IPS-NIHi7 (cell line): ENCODE results near the gene SIGLEC14.

Experiments
- DNase-seq: peaks from one replicate; pipeline ENCODE4 v3.0.0; 2012; ENCODE audit warnings: mixed read lengths; ENCODE audit errors: extremely low spot score

The SIGLEC14 gene

GRCh38 chr19:51615991-51616390 is 30.6 kb downstream of the SIGLEC14 start:
- no peak for DNase-seq

DNA sequence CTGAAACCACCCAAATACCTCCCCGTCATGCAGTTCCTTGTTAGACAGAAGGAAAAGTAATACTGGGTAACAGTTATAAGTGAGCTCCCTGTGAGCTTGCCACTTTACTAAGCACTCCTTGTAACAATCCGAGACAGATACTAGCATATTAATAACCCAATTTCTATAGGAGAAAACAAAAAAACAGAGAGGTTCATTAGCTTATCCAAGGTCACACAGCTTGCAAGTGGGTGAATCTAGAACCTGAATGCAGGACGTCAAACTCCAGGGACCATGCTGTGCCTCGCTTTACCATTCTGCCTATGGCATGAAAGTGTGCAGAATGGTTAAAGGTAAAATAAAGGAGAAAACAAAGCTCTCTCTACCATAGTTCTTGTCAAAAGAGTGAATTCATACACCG is 31.8 kb downstream of the SIGLEC14 start:
- no peak for DNase-seq

DNA sequence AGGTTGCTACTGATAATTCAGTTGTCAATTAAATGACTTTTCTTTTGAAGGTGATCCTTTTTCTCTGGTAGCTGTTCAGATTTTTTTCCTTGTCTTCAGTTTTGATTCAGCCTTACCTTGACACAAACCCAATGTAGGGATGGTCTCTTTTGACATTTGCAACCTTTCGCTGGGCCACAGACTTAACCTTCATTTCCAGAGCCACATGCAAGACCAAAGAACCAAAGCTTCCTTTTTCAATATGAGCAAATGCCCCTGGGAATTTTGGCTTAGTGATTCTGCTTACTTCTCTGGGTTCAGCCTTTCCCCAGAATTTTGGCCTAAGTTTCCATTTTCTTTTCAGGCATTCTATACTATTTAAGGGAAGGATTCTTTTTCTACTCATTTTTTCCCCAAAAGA is 36.0 kb downstream of the SIGLEC14 start:
- no peak for DNase-seq

GRCh38 chr19:51607920-51608562 is 38.6 kb downstream of the SIGLEC14 start:
- DNase-seq: peak; percentile 93

GRCh38 chr19:51607077-51607476 is 39.5 kb downstream of the SIGLEC14 start:
- no peak for DNase-seq

DNA sequence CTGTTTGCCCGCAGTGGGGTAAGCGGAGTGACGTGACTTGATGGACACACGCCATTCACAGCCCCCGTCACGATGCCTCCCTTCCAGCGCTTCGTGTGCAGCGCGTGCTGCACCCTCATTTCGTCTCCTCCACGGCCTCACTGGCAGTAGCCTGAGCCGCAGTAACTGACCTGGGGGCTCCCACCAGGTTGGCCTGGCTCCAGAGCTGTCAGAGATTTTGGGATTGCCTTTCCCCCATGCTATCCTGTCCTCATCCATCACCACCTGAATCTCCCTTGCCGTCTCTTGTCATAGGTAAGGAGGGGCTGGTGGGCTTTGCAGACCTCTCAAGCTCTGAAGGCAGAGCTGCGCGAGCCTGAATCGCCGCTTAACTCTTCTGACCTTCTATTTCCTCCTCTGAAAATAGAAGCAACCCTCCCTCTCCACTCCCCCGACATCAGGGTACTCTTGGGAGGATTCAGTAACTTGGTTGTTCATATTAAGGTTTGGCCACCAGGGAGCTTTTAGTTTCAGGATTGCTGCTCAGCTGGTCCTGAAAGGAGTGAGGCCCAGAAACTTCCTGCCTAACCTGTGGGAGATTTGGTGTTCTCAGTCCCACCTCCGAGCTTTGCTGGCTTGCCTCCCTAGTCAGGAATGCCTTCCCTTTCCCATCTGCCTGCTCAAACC is 44.3 kb downstream of the SIGLEC14 start:
- no peak for DNase-seq

DNA sequence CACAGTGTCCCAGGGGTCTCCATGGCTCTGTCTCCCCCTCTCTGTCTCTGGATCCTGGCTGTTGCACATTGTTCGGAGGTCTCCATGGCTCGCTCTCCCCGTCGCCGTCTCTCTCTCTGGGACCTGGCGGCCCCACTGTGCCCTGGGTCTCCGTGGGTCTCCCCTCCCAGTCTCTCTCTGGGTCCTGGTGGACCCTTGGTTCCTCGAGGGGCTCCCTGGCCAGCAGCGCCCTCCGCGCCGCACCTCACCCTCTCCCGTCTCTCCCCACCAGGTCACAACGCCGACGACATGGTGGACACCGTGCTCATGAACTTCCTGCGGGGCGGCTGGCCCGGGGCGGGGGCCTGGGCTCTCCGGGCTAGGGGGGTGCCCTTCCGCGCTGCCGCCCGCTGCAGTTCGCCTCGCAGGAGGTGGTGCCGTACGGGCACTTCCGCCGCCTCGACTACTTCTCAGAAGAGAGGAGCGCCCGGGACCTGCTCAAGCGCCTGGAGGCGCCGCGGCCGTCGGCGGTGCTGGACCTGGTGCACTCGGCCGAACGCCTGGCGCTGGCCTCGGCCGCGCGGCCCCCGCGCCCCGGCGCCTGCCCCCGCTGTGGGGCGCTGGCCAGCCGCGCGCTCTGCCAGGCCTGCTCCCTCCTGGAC is 45.6 kb downstream of the SIGLEC14 start:
- DNase-seq: no peak

DNA sequence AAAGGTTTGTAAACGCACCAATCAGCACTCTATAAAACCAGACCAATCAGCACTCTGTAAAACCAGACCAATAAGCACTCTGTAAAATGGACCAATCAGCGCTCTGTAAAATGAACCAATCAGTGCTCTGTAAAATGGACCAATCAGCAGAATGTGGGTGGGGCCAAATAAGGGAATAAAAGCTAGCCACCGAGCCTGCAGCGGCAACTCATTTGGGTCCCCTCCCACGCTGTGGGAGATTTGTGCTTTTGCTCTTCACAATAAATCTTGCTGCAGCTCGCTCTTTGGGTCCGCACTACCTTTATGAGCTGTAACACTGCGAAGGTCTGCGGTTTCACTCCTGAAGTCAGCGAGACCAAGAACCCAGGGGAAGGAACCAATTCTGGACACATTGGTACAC is 47.5 kb downstream of the SIGLEC14 start:
- no peak for DNase-seq

DNA sequence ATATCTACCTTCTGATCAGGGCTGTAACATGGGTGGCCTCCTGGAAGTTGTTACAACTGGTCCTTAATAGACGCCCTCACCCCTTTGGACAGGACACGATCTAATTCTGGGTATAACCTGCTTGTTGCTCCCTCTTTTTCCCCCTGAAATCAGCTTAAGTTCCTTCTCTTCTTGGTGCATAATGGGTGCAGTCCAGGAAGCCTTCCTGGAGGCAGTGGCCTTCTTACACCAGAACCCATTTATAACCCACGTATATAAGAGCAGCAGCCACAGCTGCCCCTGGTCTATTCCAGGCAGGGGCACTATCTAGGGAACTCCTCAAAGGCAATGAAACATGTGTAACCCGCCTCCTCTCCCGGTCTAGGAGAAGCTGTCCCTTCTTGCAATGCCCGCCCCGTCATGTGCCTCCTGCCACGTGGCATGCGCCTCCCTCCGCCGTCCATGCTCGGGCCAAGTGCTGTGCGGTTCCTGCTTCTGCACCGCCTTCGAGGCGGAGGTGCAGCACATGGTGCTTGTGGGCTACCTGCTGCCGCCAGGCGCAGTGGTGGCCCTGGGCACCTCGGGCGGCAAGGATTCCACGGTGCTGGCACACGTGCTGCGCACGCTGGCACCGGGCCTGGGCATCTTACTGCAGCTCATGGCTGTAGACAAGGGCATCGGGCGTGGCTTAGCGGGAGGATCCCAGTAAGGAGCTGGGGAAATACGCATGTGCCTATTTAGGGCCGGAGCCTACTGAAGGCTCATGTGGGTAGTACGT is 48.3 kb downstream of the SIGLEC14 start:
- no peak for DNase-seq

- no peak for DNase-seq
Measured at GRCh38 chr19:51595190-51596175, 51.1 kb downstream of the SIGLEC14 start.

DNA sequence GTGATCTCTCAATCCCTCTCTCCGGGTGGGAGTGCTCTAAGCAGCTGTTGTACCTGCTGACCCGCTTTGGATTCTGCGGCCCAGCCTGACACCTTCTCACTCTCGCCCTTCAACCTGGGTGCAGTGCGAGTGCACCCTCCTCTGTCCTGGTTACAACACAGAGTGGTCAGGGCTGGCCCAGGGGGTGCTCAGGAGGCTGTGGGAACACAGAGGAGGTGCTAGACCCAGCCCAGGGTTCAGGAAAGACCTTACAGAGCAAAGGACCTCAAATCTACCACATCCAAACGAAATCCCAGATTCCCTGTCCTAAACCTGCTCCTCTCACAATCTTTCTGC is 51.9 kb downstream of the SIGLEC14 start:
- no peak for DNase-seq

- peak; percentile 99 for DNase-seq
Measured at GRCh38 chr19:51593969-51594773, 52.5 kb downstream of the SIGLEC14 start.

- no peak for DNase-seq
Measured at GRCh38 chr19:51593138-51593890, 53.3 kb downstream of the SIGLEC14 start.
